ENCODE results near the gene STX16. TPM values are rescaled to one million over a fixed set of nuclear protein-coding genes. Genes with fewer than 3 reads are reported as not detected.

Gene STX16
- total and polyA plus RNA-seq, 2 experiments from 2014 or later = 23.2 to 41.8 TPM

GRCh38 chr20:58637466-58638213, 13.4 kb upstream of the STX16 start:
- WGBS (ENCODE audit: low lambda C conversion rate, missing lambda C conversion rate) = 89% methylated on average over 24 of the region's 24 CpGs
- Histone ChIP-seq H3K27me3 (no peaks in the 10 kb centered on the region), H3K4me2 (no peak overlapping the region), H3K4me1 (ENCODE audit: insufficient read depth) (no peaks in the 10 kb centered on the region), H3K36me3 (replicated peaks; ENCODE audit: insufficient read depth, low read depth) (no peaks in the 10 kb centered on the region), H2AFZ (no peak overlapping the region), H3K79me2 (no peaks in the 10 kb centered on the region), H3K9me3 (ENCODE audit: low read depth) (no peaks in the 10 kb centered on the region), H3K27ac (no peak overlapping the region), H4K20me1 (ENCODE audit: insufficient read depth, poor library complexity, severe bottlenecking) (no peaks in the 10 kb centered on the region), H3K4me3 (no peak overlapping the region), H3K9me2 (replicated peaks; ENCODE audit: insufficient read depth) (no peaks in the 10 kb centered on the region)
- TF ChIP-seq, protein P1, sequence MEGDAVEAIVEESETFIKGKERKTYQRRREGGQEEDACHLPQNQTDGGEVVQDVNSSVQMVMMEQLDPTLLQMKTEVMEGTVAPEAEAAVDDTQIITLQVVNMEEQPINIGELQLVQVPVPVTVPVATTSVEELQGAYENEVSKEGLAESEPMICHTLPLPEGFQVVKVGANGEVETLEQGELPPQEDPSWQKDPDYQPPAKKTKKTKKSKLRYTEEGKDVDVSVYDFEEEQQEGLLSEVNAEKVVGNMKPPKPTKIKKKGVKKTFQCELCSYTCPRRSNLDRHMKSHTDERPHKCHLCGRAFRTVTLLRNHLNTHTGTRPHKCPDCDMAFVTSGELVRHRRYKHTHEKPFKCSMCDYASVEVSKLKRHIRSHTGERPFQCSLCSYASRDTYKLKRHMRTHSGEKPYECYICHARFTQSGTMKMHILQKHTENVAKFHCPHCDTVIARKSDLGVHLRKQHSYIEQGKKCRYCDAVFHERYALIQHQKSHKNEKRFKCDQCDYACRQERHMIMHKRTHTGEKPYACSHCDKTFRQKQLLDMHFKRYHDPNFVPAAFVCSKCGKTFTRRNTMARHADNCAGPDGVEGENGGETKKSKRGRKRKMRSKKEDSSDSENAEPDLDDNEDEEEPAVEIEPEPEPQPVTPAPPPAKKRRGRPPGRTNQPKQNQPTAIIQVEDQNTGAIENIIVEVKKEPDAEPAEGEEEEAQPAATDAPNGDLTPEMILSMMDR (IDR thresholded peaks at IDR 0.05; ENCODE audit: poor library complexity) = no peak
- TF ChIP-seq EZH2phosphoT487 (IDR thresholded peaks at IDR 0.05; ENCODE audit: low read depth, severe bottlenecking, unreplicated experiment) (no peak), EZH2 (IDR thresholded peaks at IDR 0.05; ENCODE audit: borderline replicate concordance) (no peak)
- DNase-seq (ENCODE audit: low spot score) = no peak

GRCh38 chr20:58638467-58639181, 12.5 kb upstream of the STX16 start:
- Histone ChIP-seq H3K9me2 (replicated peaks; ENCODE audit: insufficient read depth) (no peaks in the 10 kb centered on the region), H3K4me3 (no peak overlapping the region), H3K36me3 (replicated peaks; ENCODE audit: insufficient read depth, low read depth) (no peaks in the 10 kb centered on the region), H3K27me3 (no peaks in the 10 kb centered on the region), H2AFZ (no peak overlapping the region), H3K79me2 (no peaks in the 10 kb centered on the region), H4K20me1 (ENCODE audit: insufficient read depth, poor library complexity, severe bottlenecking) (no peaks in the 10 kb centered on the region), H3K4me2 (no peak overlapping the region), H3K9me3 (ENCODE audit: low read depth) (no peaks in the 10 kb centered on the region), H3K4me1 (ENCODE audit: insufficient read depth) (no peaks in the 10 kb centered on the region), H3K27ac (no peak overlapping the region)
- WGBS (ENCODE audit: low lambda C conversion rate, missing lambda C conversion rate) = 90% methylated on average over 7 of the region's 7 CpGs
- TF ChIP-seq EZH2 (IDR thresholded peaks at IDR 0.05; ENCODE audit: borderline replicate concordance) = no peak
- TF ChIP-seq EZH2phosphoT487 (IDR thresholded peaks at IDR 0.05; ENCODE audit: low read depth, severe bottlenecking, unreplicated experiment) = no peak
- TF ChIP-seq, protein P1 (IDR thresholded peaks at IDR 0.05; ENCODE audit: poor library complexity) = no peak
- no peak for DNase-seq (ENCODE audit: low spot score)

DNA sequence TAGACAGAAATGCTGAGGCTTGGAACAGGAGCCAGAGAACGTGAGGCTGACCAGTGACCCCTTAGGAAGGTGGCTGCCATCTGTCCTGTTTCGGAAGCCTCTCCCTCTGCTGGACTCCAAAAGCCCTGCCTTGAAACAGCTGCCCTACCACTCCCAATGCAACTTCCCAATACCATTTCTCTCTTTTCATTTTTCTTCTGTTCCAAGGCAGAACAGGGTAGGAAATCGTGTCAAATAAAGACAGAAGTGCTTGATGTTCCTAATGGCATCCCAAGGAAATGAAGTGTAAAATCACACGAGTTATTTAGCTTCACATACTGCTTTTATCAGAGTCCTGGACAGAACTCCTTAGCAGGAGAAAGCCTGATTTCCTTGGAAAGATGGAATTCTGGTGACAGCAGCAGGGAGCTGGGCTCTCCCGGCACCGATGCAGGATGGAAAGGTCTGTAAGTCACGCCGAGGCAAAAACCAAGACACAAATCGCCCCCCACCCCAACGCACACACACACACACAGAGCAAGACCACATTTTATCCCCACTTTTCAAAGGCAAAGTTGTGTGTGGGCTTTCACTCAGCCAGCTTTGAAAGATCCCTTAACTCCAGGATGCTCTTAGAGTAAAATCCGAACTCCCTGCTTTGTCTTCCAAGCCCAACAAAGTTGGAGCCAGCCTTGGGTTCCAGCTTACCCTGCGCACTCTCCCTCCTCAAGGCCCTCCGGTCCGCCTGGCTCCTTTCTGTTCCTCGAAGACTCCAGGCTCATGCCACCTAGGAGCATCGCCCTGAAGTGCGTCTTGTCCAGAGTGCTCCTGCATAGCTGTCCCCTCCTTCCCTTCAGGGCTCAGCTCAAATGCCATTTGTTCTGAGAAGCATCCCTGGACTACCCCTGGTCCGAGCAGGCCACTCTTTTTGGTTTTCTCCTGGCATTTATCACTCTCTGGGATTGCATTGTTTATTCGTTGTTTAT, 11.6 kb upstream of the STX16 start:
- Histone ChIP-seq H3K9me3 (ENCODE audit: low read depth) (no peaks in the 10 kb centered on the region), H3K9me2 (replicated peaks; ENCODE audit: insufficient read depth) (no peaks in the 10 kb centered on the region), H3K79me2 (no peaks in the 10 kb centered on the region), H3K27me3 (no peaks in the 10 kb centered on the region), H4K20me1 (ENCODE audit: insufficient read depth, poor library complexity, severe bottlenecking) (no peaks in the 10 kb centered on the region), H3K27ac (no peak overlapping the region), H3K36me3 (replicated peaks; ENCODE audit: insufficient read depth, low read depth) (no peaks in the 10 kb centered on the region), H3K4me1 (ENCODE audit: insufficient read depth) (no peaks in the 10 kb centered on the region), H3K4me2 (no peak overlapping the region), H3K4me3 (no peak overlapping the region), H2AFZ (no peak overlapping the region)
- no peak for DNase-seq (ENCODE audit: low spot score)
- TF ChIP-seq, protein P1 (IDR thresholded peaks at IDR 0.05; ENCODE audit: poor library complexity) = no peak
- no peak for TF ChIP-seq EZH2 (IDR thresholded peaks at IDR 0.05; ENCODE audit: borderline replicate concordance)
- 87% methylated on average over 19 of the region's 19 CpGs for WGBS (ENCODE audit: low lambda C conversion rate, missing lambda C conversion rate)

Measured in hepatocyte (in vitro differentiated cells).